Fibroblast of skin of right quadriceps (primary cell): ENCODE data around the gene KRTAP12-2.

Source experiments
- DNase-seq: peaks from one replicate; pipeline ENCODE4 v3.0.0-alpha.2; 2013

KRTAP12-2 gene

GRCh38 chr21:44625756-44626155 is 41.0 kb downstream of the KRTAP12-2 start:
- no peak for DNase-seq

GRCh38 chr21:44623575-44623974 is 43.2 kb downstream of the KRTAP12-2 start:
- DNase-seq = no peak

- no peak for DNase-seq
Observed at GRCh38 chr21:44619886-44620285, 46.8 kb downstream of the KRTAP12-2 start.

GRCh38 chr21:44618909-44619308 is 47.8 kb downstream of the KRTAP12-2 start:
- no peak for DNase-seq

GRCh38 chr21:44618504-44618903 is 48.2 kb downstream of the KRTAP12-2 start:
- no peak for DNase-seq

- DNase-seq = no peak
Observed at GRCh38 chr21:44617071-44617501, 49.6 kb downstream of the KRTAP12-2 start.

GRCh38 chr21:44616591-44616926 is 50.2 kb downstream of the KRTAP12-2 start:
- no peak for DNase-seq
